ENCODE results near the gene SPSB1.

SPSB1 gene

GRCh38 chr1:9332513-9333143 is 39.9 kb downstream of the SPSB1 start:
- no CpG with 5 or more reads among the region's 12 CpGs for WGBS (ENCODE audit: extremely low coverage, insufficient coverage, insufficient read length)
- H3K27me3 ChIP-seq (ENCODE audit: insufficient read depth, low read length), result no peaks in the 10 kb centered on the region
- no peaks in the 10 kb centered on the region for H3K79me1 ChIP-seq (ENCODE audit: low read length)
- H3K4me3 ChIP-seq (ENCODE audit: low read depth, low read length), result no peak overlapping the region
- no peak overlapping the region for H2AK5ac ChIP-seq (ENCODE audit: low read length)
- no peak for DNase-seq
- no peak overlapping the region for H3K18ac ChIP-seq (ENCODE audit: low read length)
- H3K4me2 ChIP-seq (ENCODE audit: low read length), result no peak overlapping the region
- H3K27ac ChIP-seq (ENCODE audit: low read depth, low read length), result no peak overlapping the region
- no peak overlapping the region for H4K8ac ChIP-seq (ENCODE audit: low read depth, low read length)
- peaks cover 46% of the 10 kb centered on the region for H3K79me2 ChIP-seq (ENCODE audit: control insufficient read depth, insufficient read depth, low read length, poor library complexity)
- H4K91ac ChIP-seq (ENCODE audit: low read depth, low read length), result no peak overlapping the region
- H2BK5ac ChIP-seq (ENCODE audit: low read depth, low read length, poor library complexity), result no peak overlapping the region
- H3K23ac ChIP-seq (ENCODE audit: low read length), result no peak overlapping the region
- peaks cover 28 to 38% of the 10 kb centered on the region in 2 experiments for H3K36me3 ChIP-seq (ENCODE audit: control insufficient read depth in 1 of 2, insufficient read depth in 2 of 2, low read length in 2 of 2)
- H2BK120ac ChIP-seq (ENCODE audit: insufficient read depth, low read length, poor library complexity), result no peak overlapping the region
- no peak overlapping the region for H3K9ac ChIP-seq (ENCODE audit: low read length)
- H2BK12ac ChIP-seq (ENCODE audit: low read length), result no peak overlapping the region
- peaks cover 17 to 27% of the 10 kb centered on the region in 2 experiments for H3K4me1 ChIP-seq (ENCODE audit: control insufficient read depth in 1 of 2, insufficient read depth in 2 of 2, low read length in 2 of 2)
- H3K4ac ChIP-seq (ENCODE audit: low read depth, low read length), result peak overlapping the region; percentile 67
- no peak overlapping the region for H4K12ac ChIP-seq (ENCODE audit: low read depth, low read length)
- H2AFZ ChIP-seq (ENCODE audit: insufficient read depth, low read length, poor library complexity), result no peak overlapping the region
- H3K14ac ChIP-seq (ENCODE audit: low read length), result no peak overlapping the region
- no peaks in the 10 kb centered on the region for H3K9me3 ChIP-seq (ENCODE audit: insufficient read depth, low read depth, low read length)

GRCh38 chr1:9338397-9339246 is 45.9 kb downstream of the SPSB1 start:
- Histone ChIP-seq H2BK120ac (ENCODE audit: insufficient read depth, low read length, poor library complexity) (no peak overlapping the region), H3K27ac (ENCODE audit: low read depth, low read length) (no peak overlapping the region), H3K4me3 (ENCODE audit: low read depth, low read length) (no peak overlapping the region), H2AFZ (ENCODE audit: insufficient read depth, low read length, poor library complexity) (peak overlapping the region; percentile 5), H4K8ac (ENCODE audit: low read depth, low read length) (peak overlapping the region; percentile 3), H3K18ac (ENCODE audit: low read length) (peak overlapping the region; percentile 67), H3K79me2 (ENCODE audit: control insufficient read depth, insufficient read depth, low read length, poor library complexity) (peaks cover 48% of the 10 kb centered on the region), H3K23ac (ENCODE audit: low read length) (no peak overlapping the region), H3K4me1 (ENCODE audit: control insufficient read depth in 1 of 2, insufficient read depth in 2 of 2, low read length in 2 of 2) (peaks cover 54 to 63% of the 10 kb centered on the region in 2 experiments), H2AK5ac (ENCODE audit: low read length) (no peak overlapping the region), H3K14ac (ENCODE audit: low read length) (peak overlapping the region; percentile 41), H4K91ac (ENCODE audit: low read depth, low read length) (no peak overlapping the region), H2BK5ac (ENCODE audit: low read depth, low read length, poor library complexity) (peak overlapping the region; percentile 11), H4K12ac (ENCODE audit: low read depth, low read length) (no peak overlapping the region), H3K9ac (ENCODE audit: low read length) (no peak overlapping the region), H3K36me3 (ENCODE audit: control insufficient read depth in 1 of 2, insufficient read depth in 2 of 2, low read length in 2 of 2) (peaks cover 41 to 49% of the 10 kb centered on the region in 2 experiments), H3K4ac (ENCODE audit: low read depth, low read length) (peak overlapping the region; percentile 93), H3K9me3 (ENCODE audit: insufficient read depth, low read depth, low read length) (no peaks in the 10 kb centered on the region), H3K27me3 (ENCODE audit: insufficient read depth, low read length) (no peaks in the 10 kb centered on the region), H3K79me1 (ENCODE audit: low read length) (peaks cover 9% of the 10 kb centered on the region), H3K4me2 (ENCODE audit: low read length) (no peak overlapping the region), H2BK12ac (ENCODE audit: low read length) (no peak overlapping the region)
- no CpG with 5 or more reads among the region's 25 CpGs for WGBS (ENCODE audit: extremely low coverage, insufficient coverage, insufficient read length)
- DNase-seq, result peak in 1 of 2 donors; percentile 20

GRCh38 chr1:9340172-9340854 is 47.6 kb downstream of the SPSB1 start:
- Histone ChIP-seq H2BK120ac (ENCODE audit: insufficient read depth, low read length, poor library complexity) (no peak overlapping the region), H3K14ac (ENCODE audit: low read length) (no peak overlapping the region), H4K8ac (ENCODE audit: low read depth, low read length) (no peak overlapping the region), H3K79me2 (ENCODE audit: control insufficient read depth, insufficient read depth, low read length, poor library complexity) (peaks cover 57% of the 10 kb centered on the region), H3K23ac (ENCODE audit: low read length) (no peak overlapping the region), H3K79me1 (ENCODE audit: low read length) (peaks cover 9% of the 10 kb centered on the region), H3K4me3 (ENCODE audit: low read depth, low read length) (no peak overlapping the region), H3K27me3 (ENCODE audit: insufficient read depth, low read length) (no peaks in the 10 kb centered on the region), H4K91ac (ENCODE audit: low read depth, low read length) (no peak overlapping the region), H2BK5ac (ENCODE audit: low read depth, low read length, poor library complexity) (no peak overlapping the region), H3K18ac (ENCODE audit: low read length) (no peak overlapping the region), H3K9ac (ENCODE audit: low read length) (no peak overlapping the region), H3K4me1 (ENCODE audit: control insufficient read depth in 1 of 2, insufficient read depth in 2 of 2, low read length in 2 of 2) (peaks cover 67 to 72% of the 10 kb centered on the region in 2 experiments), H3K36me3 (ENCODE audit: control insufficient read depth in 1 of 2, insufficient read depth in 2 of 2, low read length in 2 of 2) (peaks cover 43 to 51% of the 10 kb centered on the region in 2 experiments), H2AFZ (ENCODE audit: insufficient read depth, low read length, poor library complexity) (no peak overlapping the region), H3K27ac (ENCODE audit: low read depth, low read length) (peak overlapping the region; percentile 2), H3K9me3 (ENCODE audit: insufficient read depth, low read depth, low read length) (no peaks in the 10 kb centered on the region), H3K4ac (ENCODE audit: low read depth, low read length) (peak overlapping the region; percentile 93), H4K12ac (ENCODE audit: low read depth, low read length) (no peak overlapping the region), H2AK5ac (ENCODE audit: low read length) (no peak overlapping the region), H3K4me2 (ENCODE audit: low read length) (no peak overlapping the region), H2BK12ac (ENCODE audit: low read length) (no peak overlapping the region)
- DNase-seq, result no peak
- WGBS (ENCODE audit: extremely low coverage, insufficient coverage, insufficient read length), result no CpG with 5 or more reads among the region's 24 CpGs

- Histone ChIP-seq H3K27ac (ENCODE audit: low read depth, low read length) (peak overlapping the region; percentile 20), H2AK5ac (ENCODE audit: low read length) (no peak overlapping the region), H3K9me3 (ENCODE audit: insufficient read depth, low read depth, low read length) (no peaks in the 10 kb centered on the region), H3K36me3 (ENCODE audit: control insufficient read depth in 1 of 2, insufficient read depth in 2 of 2, low read length in 2 of 2) (peaks cover 43 to 48% of the 10 kb centered on the region in 2 experiments), H4K91ac (ENCODE audit: low read depth, low read length) (no peak overlapping the region), H2BK12ac (ENCODE audit: low read length) (no peak overlapping the region), H4K12ac (ENCODE audit: low read depth, low read length) (no peak overlapping the region), H3K79me1 (ENCODE audit: low read length) (peaks cover 9% of the 10 kb centered on the region), H2AFZ (ENCODE audit: insufficient read depth, low read length, poor library complexity) (no peak overlapping the region), H3K4ac (ENCODE audit: low read depth, low read length) (peak overlapping the region; percentile 36), H2BK5ac (ENCODE audit: low read depth, low read length, poor library complexity) (no peak overlapping the region), H3K9ac (ENCODE audit: low read length) (no peak overlapping the region), H3K4me1 (ENCODE audit: control insufficient read depth in 1 of 2, insufficient read depth in 2 of 2, low read length in 2 of 2) (peaks cover 70 to 76% of the 10 kb centered on the region in 2 experiments), H4K8ac (ENCODE audit: low read depth, low read length) (no peak overlapping the region), H3K23ac (ENCODE audit: low read length) (no peak overlapping the region), H3K27me3 (ENCODE audit: insufficient read depth, low read length) (no peaks in the 10 kb centered on the region), H3K18ac (ENCODE audit: low read length) (peak overlapping the region; percentile 8), H3K14ac (ENCODE audit: low read length) (no peak overlapping the region), H3K4me3 (ENCODE audit: low read depth, low read length) (no peak overlapping the region), H3K4me2 (ENCODE audit: low read length) (no peak overlapping the region), H2BK120ac (ENCODE audit: insufficient read depth, low read length, poor library complexity) (no peak overlapping the region), H3K79me2 (ENCODE audit: control insufficient read depth, insufficient read depth, low read length, poor library complexity) (peaks cover 54% of the 10 kb centered on the region)
- DNase-seq, result no peak
- no CpG with 5 or more reads among the region's 7 CpGs for WGBS (ENCODE audit: extremely low coverage, insufficient coverage, insufficient read length)
Observed at GRCh38 chr1:9340864-9341263, 48.2 kb downstream of the SPSB1 start.
